DOHH2 (cell line): Measurements from ENCODE around the gene PPT2.

Experiments
- CTCF ChIP-seq: fragments of 200-600 bp; sonication (generic); IDR thresholded peaks from one replicate; pipeline ENCODE4 v1.5.1; 2014; ENCODE audit warnings: antibody characterized with exemption, mild to moderate bottlenecking, low read depth, low read length; ENCODE audit not compliant: poor library complexity, severe bottlenecking
- EZH2phosphoT487 ChIP-seq: fragments of 200-600 bp; sonication (generic); IDR thresholded peaks from 2 replicates; pipeline ENCODE4 v1.6.1; 2017; ENCODE audit warnings: borderline replicate concordance, mild to moderate bottlenecking, antibody characterized with exemption, low read length, moderate library complexity, mixed read lengths

GRCh38 chr6:32105433-32105832 lies 48.5 kb upstream of the PPT2 start:
- no peak for TF ChIP-seq CTCF
- no peak for TF ChIP-seq EZH2phosphoT487
